Measurements from ENCODE around the gene YBEY.

DNA sequence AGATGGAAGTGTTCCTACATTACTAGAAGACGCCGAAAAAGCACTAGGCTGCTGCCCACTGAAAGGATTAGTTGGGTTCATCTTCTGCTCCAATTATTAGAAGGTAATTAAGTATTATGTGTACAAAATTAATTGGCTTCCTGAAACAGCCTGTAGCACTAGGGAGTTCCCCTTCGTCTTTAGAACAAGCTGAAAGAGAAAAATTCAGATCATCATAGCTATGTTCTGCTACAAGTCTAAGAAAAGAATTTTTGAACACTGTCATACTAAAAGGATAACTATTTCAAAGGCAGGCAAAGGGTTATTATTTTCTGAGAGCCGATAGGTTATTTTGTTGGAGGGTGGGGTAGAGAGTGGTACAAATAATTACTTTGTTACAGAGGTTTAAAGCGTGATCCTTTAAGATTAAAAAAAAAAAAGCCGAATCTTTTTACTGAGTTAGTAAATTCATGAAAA, 908 bp upstream of the YBEY start, which contains the start of gene MCM3AP:
- TF ChIP-seq, protein P1, sequence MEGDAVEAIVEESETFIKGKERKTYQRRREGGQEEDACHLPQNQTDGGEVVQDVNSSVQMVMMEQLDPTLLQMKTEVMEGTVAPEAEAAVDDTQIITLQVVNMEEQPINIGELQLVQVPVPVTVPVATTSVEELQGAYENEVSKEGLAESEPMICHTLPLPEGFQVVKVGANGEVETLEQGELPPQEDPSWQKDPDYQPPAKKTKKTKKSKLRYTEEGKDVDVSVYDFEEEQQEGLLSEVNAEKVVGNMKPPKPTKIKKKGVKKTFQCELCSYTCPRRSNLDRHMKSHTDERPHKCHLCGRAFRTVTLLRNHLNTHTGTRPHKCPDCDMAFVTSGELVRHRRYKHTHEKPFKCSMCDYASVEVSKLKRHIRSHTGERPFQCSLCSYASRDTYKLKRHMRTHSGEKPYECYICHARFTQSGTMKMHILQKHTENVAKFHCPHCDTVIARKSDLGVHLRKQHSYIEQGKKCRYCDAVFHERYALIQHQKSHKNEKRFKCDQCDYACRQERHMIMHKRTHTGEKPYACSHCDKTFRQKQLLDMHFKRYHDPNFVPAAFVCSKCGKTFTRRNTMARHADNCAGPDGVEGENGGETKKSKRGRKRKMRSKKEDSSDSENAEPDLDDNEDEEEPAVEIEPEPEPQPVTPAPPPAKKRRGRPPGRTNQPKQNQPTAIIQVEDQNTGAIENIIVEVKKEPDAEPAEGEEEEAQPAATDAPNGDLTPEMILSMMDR (IDR thresholded peaks at IDR 0.05), result no peak
- TF ChIP-seq POLR2A (IDR thresholded peaks at IDR 0.05), result no peak

Data from heart left ventricle (tissue), 13 donors.